ENCODE measurements around the gene EPB41L4B. TPM values are rescaled to one million over a fixed set of nuclear protein-coding genes. Genes with fewer than 3 reads are reported as not detected.

Gene EPB41L4B
- total and polyA plus RNA-seq, 2 experiments from 2014 or later = 11.0 to 32.2 TPM

GRCh38 chr9:109145051-109145450, 175.8 kb downstream of the EPB41L4B start:
- Mint-ChIP-seq H3K36me3 (ENCODE audit: low read depth) (no peaks in the 10 kb centered on the region), H3K4me3 (no peak overlapping the region), H3K27ac (no peak overlapping the region), H3K9me3 (no peaks in the 10 kb centered on the region), H3K27me3 (ENCODE audit: insufficient read depth, low read depth, poor library complexity) (peaks cover 7% of the 10 kb centered on the region), H3K4me1 (peaks cover 7% of the 10 kb centered on the region)
- no peak overlapping the region for H2AFZ ChIP-seq
- H3K79me2 ChIP-seq (replicated peaks; ENCODE audit: insufficient read depth) = no peaks in the 10 kb centered on the region
- H3K27me3 ChIP-seq (ENCODE audit: insufficient read depth) = no peaks in the 10 kb centered on the region
- no peak for TF ChIP-seq EZH2phosphoT487 (IDR thresholded peaks at IDR 0.05; ENCODE audit: unreplicated experiment)
- no peak for TF ChIP-seq ETS1 (IDR thresholded peaks at IDR 0.05)
- TF ChIP-seq JUNB (IDR thresholded peaks at IDR 0.05; ENCODE audit: unreplicated experiment) = no peak
- no peak for TF ChIP-seq ZNF462 (CRISPR knock-in tag; IDR thresholded peaks at IDR 0.05)
- TF ChIP-seq CREB1 (CRISPR knock-in tag; IDR thresholded peaks at IDR 0.05; ENCODE audit: low read depth) = no peak
- no peak for TF ChIP-seq EZH2 (IDR thresholded peaks at IDR 0.05; ENCODE audit: low read depth, unreplicated experiment)
- no peak for TF ChIP-seq ZNF331 (CRISPR knock-in tag; IDR thresholded peaks at IDR 0.05; ENCODE audit: low read depth)
- no peak for TF ChIP-seq NANOG (IDR thresholded peaks at IDR 0.05; ENCODE audit: borderline replicate concordance)
- TF ChIP-seq REST (IDR thresholded peaks at IDR 0.05; ENCODE audit: unreplicated experiment) = no peak
- TF ChIP-seq CTCF (conservative IDR thresholded peaks at IDR 0.05; ENCODE audit: low read depth in 2 of 2) = no peak
- TF ChIP-seq STAT1 (IDR thresholded peaks at IDR 0.05; ENCODE audit: unreplicated experiment) = no peak
- TF ChIP-seq POLR2AphosphoS5 (IDR thresholded peaks at IDR 0.05; ENCODE audit: low read depth) = no peak
- TF ChIP-seq ZNF114 (CRISPR knock-in tag; IDR thresholded peaks at IDR 0.05) = no peak
- H3K4me3 ChIP-seq = no peak overlapping the region
- H3K27ac ChIP-seq (ENCODE audit: low read depth) = no peak overlapping the region
- H3F3A ChIP-seq (replicated peaks; ENCODE audit: low read depth) = no peaks in the 10 kb centered on the region
- H3K36me3 ChIP-seq (ENCODE audit: insufficient read depth) = no peaks in the 10 kb centered on the region
- H4K20me1 ChIP-seq (replicated peaks; ENCODE audit: insufficient read depth) = no peaks in the 10 kb centered on the region
- peak; percentile 42; the same call in 2 of the 3 replicates for ATAC-seq
- no peaks in the 10 kb centered on the region for H3K4me1 ChIP-seq (ENCODE audit: insufficient read depth)
- no peak overlapping the region for H3K4me2 ChIP-seq
- H3K9me2 ChIP-seq (ENCODE audit: insufficient read depth) = no peaks in the 10 kb centered on the region
- peak; percentile 4 for DNase-seq (ENCODE audit: low spot score)
